ENCODE measurements around the gene TTC22. TPM values are rescaled to one million over a fixed set of nuclear protein-coding genes. Genes with fewer than 3 reads are reported as not detected.
A peak's percentile ranks its signal among the peaks of the same experiment; 100 is the strongest.

The TTC22 gene
- total RNA-seq, 1 experiment from 2014 or later = 3.0 TPM

- no peak for DNase-seq (ENCODE audit: unreplicated experiment)
- intact Hi-C loops (cut with micrococcal nuclease) = no loop called here
- Mint-ChIP-seq H3K36me3 (ENCODE audit: insufficient read depth, unreplicated experiment) (peaks cover 46% of the 10 kb centered on the region), H3K4me3 (ENCODE audit: unreplicated experiment) (no peak overlapping the region), H3K27me3 (ENCODE audit: insufficient read depth, unreplicated experiment) (no peaks in the 10 kb centered on the region), H3K4me1 (ENCODE audit: insufficient read depth, unreplicated experiment) (no peaks in the 10 kb centered on the region), H3K27ac (ENCODE audit: low read depth, unreplicated experiment) (no peak overlapping the region), H3K9me3 (ENCODE audit: unreplicated experiment) (no peaks in the 10 kb centered on the region)
- no peak for TF ChIP-seq CTCF (IDR thresholded peaks at IDR 0.05; ENCODE audit: unreplicated experiment)
- POLR2A ChIA-PET = no interaction called here
- CTCF ChIA-PET = no interaction called here
- BruUV-seq (replicated peaks) = TSS peak; percentile 41
These were observed 59.6 kb downstream of the TTC22 start for GRCh38 chr1:54741531-54741930.

GRCh38 chr1:54738244-54738643, 62.9 kb downstream of the TTC22 start:
- intact Hi-C loops (cut with micrococcal nuclease) = no loop called here
- POLR2A ChIA-PET = no interaction called here
- Mint-ChIP-seq H3K36me3 (ENCODE audit: insufficient read depth, unreplicated experiment) (peaks cover 79% of the 10 kb centered on the region), H3K4me1 (ENCODE audit: insufficient read depth, unreplicated experiment) (peaks cover 4% of the 10 kb centered on the region), H3K27ac (ENCODE audit: low read depth, unreplicated experiment) (no peak overlapping the region), H3K9me3 (ENCODE audit: unreplicated experiment) (no peaks in the 10 kb centered on the region), H3K27me3 (ENCODE audit: insufficient read depth, unreplicated experiment) (no peaks in the 10 kb centered on the region), H3K4me3 (ENCODE audit: unreplicated experiment) (no peak overlapping the region)
- DNase-seq (ENCODE audit: unreplicated experiment) = no peak
- TF ChIP-seq CTCF (IDR thresholded peaks at IDR 0.05; ENCODE audit: unreplicated experiment) = no peak
- CTCF ChIA-PET = no interaction called here
- BruUV-seq (replicated peaks) = no TSS peak

GRCh38 chr1:54736685-54737084, 64.4 kb downstream of the TTC22 start:
- Mint-ChIP-seq H3K9me3 (ENCODE audit: unreplicated experiment) (no peaks in the 10 kb centered on the region), H3K4me3 (ENCODE audit: unreplicated experiment) (no peak overlapping the region), H3K27ac (ENCODE audit: low read depth, unreplicated experiment) (no peak overlapping the region), H3K36me3 (ENCODE audit: insufficient read depth, unreplicated experiment) (peaks cover 90% of the 10 kb centered on the region), H3K27me3 (ENCODE audit: insufficient read depth, unreplicated experiment) (no peaks in the 10 kb centered on the region), H3K4me1 (ENCODE audit: insufficient read depth, unreplicated experiment) (peaks cover 4% of the 10 kb centered on the region)
- TF ChIP-seq CTCF (IDR thresholded peaks at IDR 0.05; ENCODE audit: unreplicated experiment) = no peak
- ChIA-PET CTCF (interaction anchor here (0.7 to 0.9 kb wide), 3 partner anchors 46 to 340 kb away, joined by 3 to 4 read pairs (median 4); no protein-coding TSS in a partner anchor), POLR2A (interaction anchor here (0.9 kb wide), 1 partner anchor 13 kb away, joined by 3 read pairs; no protein-coding TSS in a partner anchor)
- BruUV-seq (replicated peaks) = no TSS peak
- DNase-seq (ENCODE audit: unreplicated experiment) = no peak
- intact Hi-C loops (cut with micrococcal nuclease) = no loop called here

Other genes with a start within 250 kb of the TTC22 start
- not detected in 2 replicates for gene FAM151A, start 177.8 kb downstream of the TTC22 start, total RNA-seq (2022)
- 0.34 TPM in 1 of 2 replicates, not detected in the other for gene MROH7, start 159.5 kb downstream of the TTC22 start, total RNA-seq (2022)
- 25.0 and 25.4 TPM in 2 replicates for gene TTC4, start 85.5 kb downstream of the TTC22 start, total RNA-seq (2022)
- gene PARS2, start 36.8 kb downstream of the TTC22 start, total RNA-seq (2022) = 4.7 and 5.4 TPM in 2 replicates
- gene DHCR24, start 85.9 kb upstream of the TTC22 start, total RNA-seq (2022) = 126 and 135 TPM in 2 replicates
- gene TMEM61, start 179.3 kb upstream of the TTC22 start, total RNA-seq (2022) = 0.39 TPM in 1 of 2 replicates, not detected in the other
- not detected in 2 replicates for gene BSND, start 197.6 kb upstream of the TTC22 start, total RNA-seq (2022)
- not detected in 2 replicates for gene PCSK9, start 238.2 kb upstream of the TTC22 start, total RNA-seq (2022)

Measured in MCF 10A (cell line).